NCI-H2107 (cell line): Measurements from ENCODE around the gene LPAR2.

ENCODE experiments used
- DNase-seq: peaks from one replicate; lab custom pipeline; 2025; lab: John Stamatoyannopoulos, UW

The LPAR2 gene

DNA sequence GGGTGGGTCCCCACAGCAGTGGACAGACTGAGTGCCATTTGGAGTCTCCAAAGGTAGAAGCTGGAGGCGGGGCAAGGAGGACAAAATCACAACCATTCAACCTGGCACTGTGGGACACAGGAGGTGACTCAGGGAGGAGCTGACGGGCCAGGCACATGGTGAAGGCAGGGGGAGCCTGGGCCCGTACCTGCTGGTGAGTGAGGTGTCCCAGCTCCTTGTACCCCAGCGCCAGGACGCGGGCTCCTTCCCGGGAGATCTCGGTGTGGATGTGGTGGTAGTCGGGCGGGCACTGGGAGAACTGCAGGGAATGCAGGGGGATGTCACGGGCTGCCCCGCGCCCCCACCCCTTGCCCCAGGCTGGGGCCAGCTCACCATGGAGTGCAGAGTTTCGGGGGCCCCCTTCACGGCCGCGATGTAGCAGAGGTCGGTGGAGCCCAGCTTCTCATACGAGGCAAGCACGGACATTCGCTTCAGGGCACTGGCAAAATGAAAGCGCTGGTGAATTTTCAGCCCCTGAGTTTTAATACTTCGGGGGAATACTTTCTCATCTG, 25.7 kb upstream of the LPAR2 start:
- no peak for DNase-seq

DNA sequence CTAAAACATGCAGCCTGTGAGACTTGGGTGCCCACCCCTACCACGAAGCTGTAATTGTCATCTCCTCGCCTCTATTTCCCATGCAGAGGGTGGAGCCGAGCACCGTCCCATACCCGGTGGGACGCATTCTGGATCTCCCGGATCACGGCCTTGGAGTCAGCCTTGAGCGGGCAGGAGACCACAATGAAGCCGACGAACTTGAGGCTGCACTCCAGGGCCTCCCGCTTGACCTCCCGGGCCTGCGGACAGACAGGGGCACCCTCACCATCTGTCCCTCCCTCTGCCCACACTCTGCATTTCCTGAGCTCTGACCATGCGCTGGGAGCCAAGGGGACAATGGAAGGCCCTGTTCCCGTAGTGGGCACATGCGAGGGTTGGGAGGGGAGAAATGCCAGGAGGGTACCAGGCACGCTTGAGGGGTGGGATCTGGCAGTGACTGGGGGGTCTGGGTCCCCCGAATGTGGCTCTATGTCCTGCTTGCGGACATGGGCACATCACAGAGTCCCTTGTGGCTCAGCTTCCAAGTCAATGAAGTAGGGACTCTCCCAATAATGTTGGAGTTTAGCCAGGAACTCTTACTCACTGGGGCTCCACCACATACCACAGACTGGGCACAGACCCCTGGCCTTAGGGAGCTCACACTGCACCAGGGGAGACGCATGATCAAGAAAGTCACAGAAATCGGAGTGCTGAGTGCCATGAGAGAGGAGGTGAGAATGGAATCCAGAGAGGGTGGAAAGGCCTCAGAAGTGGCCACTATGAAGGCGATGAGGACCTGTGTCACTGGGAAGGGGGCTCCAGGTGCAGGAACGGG, 24.7 kb upstream of the LPAR2 start:
- DNase-seq: no peak

DNA sequence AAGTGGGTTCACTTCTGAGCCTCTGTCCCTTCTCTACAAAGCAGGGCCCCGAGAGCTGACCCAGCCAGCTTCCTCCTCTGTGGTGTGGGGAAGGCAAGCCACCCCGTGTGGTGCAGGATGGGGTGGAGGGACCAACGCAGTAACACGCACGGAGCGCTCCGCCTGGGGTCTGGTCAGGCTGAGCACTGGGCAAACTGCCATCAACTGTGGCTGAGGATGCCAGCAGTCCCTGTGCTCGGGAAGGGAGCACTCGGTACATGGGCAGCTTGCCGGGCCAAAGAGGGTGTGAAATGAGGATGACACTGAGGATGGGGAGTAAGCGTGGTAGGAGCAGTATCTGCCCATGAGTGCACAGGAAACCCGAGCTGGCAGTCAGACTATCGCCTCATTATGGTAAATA, 23.1 kb upstream of the LPAR2 start:
- no peak for DNase-seq

DNA sequence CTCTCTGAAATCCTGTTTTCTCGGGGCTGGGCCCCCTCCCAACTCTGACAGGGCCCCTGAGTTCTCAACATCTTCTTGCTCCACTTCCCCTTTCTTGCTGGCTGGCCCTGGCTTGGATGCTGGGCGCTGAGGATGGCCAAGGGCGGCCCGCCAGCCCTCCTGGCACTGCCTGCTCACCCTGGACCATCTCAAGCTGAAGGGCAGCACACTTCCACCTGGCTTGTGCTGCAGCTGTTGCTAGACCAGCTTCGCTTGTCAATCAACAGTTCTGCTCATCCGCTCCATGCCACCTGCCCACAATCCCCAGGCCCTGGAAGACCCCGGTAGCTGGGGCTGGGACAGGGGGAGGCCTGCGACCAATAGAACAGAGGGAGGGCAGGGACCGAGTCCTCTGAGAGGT, 22.3 kb upstream of the LPAR2 start:
- no peak for DNase-seq

DNA sequence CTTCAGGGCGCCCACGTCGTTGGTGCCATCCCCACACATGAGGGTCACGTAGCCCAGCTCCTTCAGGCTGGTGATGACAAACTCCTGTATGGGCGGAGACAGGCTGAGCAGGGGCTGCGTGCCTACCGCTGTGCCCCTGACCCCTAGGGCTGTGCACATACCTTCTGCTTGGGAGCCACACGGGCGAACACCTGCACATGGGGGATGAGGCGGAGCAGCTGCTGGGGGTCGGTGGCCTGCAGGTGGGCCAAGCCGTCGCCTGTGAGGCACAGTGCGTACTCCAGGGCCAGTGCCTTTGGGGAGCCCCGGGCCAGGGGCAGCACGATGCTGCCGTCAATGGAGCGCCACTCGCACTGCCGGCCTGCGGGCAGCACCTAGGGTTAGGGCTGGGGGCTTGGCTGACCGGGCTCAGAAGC, 21.6 kb upstream of the LPAR2 start:
- DNase-seq: no peak

DNA sequence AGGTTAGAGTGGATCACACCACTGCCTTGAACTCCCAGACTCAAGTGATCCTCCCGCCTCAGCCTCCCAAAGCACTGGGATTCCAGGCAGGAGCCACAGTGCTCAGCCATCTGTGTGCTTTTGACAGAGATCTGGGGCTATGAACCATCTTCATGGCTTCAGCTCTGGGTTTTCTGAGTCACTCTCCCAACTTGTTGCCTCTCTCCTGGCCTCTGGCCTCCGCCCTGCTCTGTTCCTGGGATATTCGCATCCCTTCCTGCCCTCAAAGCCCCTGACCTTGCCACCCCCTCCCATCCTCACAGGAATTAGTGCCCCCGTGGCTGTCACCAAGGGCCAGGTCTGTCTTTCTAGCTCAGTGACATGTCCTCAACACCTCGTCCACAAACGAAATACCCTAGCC, 21.1 kb upstream of the LPAR2 start:
- DNase-seq: no peak

DNA sequence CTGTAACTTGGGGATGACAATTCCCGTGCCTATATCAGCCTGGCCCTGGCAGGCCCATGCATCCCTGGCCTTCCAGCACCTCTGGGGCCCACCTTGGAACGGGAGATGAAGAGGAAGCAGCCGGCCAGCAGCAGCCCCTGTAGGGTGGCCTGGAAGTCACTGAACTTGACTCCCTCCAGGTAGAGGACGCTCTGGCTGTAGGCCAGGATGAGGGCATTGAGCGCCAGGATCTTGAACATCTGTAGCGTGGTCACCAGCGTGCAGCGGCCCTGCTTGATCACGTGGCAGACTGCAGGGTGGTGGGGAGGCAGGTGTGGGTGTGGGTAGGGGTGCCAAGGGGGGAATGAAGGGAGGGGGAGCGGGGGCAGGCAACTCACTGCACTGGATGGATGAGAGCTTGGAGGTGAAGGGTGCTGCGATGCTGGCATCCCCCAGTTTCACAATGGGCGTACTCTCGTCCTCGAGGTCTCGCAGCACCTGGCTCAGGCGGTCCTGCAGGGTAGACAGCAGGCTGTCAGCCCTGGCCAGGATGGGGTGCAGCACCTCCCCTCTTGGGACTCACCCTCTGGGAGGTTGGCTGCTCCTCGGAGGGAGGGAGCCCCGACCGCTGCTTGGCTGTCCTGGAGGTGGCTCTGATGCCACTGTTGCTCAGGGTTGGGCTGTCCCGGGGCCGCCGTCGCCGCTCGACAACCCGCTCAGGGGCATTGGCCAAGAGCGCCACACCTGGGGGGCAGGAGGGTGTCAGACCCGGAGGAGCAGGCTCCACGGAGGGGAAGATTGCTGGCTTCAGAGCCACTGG, 19.2 kb upstream of the LPAR2 start:
- DNase-seq: no peak

DNA sequence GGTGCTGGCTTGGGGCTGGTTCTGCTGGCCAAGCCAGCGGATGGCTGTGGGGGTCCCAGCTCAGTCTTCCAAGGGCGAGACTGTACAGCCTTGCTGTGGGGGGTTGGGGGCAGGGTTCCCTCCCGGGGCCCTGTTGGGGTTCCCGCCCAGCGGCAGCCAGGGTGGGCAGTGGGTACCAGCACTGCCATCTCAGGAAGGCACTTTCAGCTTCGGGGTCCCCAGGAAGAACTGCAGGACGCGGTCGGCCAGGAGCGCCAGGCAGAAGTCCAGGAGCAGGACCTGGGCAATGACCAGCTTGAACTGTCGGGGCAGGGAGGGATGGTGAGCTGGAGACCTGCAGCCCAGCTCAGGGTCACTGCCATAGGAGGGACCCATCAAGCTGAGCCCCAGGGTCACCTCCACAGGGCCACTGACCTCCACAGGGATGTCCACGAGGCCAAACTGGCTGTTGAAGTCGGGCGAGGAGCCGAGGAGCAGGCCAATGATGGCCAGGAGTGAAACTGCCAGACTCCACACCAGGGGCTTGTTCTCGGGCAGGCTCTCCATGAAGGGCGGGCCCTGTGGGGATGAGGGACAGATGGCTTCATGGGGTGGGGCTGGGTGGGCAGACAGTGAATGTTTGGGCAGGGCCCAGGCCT, 17.3 kb upstream of the LPAR2 start:
- DNase-seq: no peak

DNA sequence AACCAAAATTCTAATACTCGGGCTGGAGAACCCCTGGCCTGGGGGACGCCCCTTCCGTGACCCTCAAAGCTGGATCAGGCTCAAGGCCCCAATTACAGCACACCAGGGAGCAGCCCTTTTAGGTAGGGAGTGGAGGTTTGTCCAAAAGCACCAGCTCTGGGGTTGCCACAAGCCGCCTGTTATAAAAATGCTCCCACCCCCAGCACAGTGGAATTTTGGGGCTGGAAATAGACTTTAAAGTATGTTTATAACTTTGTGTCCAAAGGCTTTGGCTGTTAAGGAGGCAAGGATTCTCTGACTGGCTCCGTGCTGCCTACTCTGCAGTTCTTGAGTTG, 16.0 kb upstream of the LPAR2 start:
- no peak for DNase-seq

DNA sequence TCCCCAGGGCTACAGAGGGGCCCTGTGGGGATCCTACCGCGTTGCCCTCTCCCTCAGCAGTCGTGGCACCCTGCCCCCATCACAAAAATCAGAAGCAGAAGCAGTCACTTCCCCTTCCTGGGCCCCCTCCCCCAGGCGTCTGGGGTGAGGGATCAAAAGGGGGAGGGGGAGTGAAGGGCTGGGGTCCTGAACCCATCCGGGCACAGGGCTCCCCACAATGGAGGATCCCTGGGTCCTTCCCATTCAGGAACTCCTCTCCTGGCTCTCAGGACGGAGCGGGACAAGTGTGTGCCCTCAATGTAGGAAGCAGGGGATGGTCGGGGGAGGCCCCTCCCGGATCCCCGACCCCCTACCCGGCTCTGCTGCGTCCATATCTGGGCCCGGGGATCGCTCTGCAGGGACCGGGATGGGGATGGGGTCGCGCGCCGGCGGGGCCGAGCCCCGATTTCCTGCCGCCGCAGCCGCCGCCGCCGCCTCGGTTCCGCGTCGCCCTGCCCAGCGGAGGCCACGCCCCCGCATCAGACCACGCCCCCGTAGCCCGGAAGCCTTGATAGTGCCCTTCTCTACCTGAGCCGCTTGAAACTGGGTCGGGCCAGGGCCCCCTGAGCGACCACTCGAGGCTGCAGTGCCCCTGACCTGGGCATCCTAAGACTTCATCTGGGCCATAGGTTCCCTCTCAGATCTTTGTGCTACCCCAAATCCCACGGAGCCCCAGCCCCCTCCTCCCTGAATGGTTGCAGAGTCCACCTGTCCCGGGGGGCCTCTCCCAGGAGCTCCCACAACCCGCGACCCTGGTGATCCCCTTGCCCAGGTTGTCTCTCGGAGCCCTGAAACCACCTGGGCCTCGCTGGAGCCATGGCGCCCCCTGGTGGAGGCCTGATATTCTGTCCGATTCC, 15.4 kb upstream of the LPAR2 start, which contains the start of gene GMIP:
Gene GMIP (minus strand): TSS at position 500 of the 896 bp plus-strand sequence. CDS start 128 bp downstream, at position 372.
- DNase-seq: peak; percentile 26

DNA sequence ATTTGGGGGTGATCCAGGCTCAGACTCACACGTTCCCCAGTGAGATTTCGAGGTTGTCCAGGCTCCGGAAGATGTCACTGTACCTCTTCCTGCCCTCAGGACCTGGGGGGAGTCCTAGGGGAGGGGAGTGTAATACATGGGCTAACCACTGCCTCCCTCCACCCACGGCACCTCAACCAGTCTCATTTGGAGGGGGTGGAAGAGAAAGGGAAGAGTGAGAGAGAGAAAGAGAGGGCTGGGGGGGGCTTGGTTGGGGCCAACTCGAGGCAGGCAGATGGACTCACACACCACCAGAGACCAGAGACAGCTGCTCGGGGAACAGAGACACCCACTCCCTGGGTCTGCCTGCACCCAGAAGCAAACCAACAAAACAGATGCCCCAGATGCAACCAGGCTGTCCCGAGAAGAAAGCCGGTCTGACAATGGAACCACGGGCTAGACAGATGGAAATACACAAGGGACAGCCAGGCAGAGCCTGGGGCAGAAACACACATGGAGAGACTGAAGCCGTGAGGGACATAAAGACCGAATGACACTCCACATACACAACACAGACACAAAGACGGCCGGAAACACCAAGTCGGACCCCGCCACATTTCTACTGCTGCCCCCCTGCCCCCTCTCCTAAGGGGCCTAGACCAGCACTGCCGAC, 14.6 kb upstream of the LPAR2 start:
- no peak for DNase-seq

DNA sequence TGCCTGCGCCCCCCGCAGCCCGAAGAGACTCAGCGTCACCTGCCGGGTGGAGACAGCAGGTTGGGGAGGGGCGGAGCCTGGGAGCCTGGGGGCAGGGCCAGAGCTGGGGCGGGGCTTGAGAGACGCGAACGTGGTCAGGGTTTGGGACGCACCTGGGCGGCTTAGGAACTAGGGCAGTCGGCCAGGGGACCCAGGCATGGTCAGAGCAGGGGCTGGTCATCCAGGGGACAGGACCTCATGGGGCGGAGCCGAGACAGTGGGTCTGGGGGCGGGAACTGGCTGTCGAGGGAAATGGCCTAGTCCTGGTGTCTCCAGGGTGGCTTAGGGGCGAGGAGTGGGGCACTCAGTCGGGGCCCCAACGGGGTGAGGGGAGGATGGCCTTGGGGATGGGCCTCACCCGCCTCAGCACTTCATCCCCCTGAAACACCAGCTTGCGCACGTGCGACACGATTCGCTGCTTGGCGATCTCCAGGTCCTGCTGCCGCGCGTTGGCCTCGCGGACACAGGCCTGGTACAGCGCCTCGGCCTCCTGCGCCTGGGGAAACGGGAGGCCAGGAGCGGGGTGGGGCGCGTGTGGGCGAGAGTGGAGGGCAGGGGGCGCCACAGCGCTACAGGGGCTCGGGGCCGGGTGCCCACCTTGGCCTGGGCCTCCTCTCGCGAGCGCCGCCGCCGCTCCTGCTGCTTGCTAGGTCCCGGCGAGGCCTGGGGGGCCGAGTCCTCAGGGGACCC, 9.7 kb upstream of the LPAR2 start:
- DNase-seq: no peak

DNA sequence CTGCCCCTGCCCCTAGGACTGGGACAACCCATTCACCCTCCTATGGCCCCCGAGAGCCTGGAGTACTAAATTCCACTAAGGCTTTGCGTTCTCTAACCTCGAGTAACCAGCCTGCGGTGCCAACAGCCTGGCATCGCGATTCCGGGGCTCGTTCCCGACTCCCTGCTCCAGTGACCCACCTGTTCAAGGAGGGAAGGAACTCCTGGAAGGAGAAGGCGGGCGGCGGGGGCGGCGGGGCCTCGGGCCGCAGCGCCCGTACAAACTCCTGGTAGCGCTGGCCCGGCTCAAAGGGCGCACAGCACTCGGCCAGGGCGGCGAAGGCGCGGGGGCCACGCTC, 9.1 kb upstream of the LPAR2 start:
- no peak for DNase-seq

DNA sequence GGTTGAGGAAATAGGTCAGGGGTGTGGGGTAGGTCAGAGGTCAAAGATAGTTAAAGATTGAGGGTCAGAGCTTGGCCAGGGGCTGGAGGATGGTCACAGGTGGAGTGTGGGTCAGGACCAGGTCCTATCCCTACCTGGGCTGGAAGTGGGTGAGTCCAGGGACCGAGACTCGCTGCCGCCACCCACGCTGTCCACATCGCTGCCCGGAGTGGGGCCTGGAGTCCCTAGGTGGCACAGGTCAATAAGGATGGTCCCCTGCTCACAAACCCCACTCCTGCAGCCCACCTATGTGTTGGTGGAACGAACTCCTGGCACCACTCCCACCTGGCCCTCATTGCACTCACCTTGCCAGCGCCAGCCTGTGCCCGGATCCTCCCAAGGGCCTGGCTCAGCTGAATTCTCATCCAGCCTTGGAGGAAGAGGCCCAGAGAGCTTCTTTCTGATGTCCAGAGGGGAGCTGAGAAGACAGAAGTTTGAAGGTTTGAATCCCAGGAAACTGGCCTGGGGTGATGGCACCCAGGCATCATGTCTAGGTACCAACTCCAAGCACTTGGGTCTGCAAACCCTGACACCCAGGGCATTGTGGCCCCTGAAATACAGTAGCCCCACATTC, 8.7 kb upstream of the LPAR2 start:
- no peak for DNase-seq

DNA sequence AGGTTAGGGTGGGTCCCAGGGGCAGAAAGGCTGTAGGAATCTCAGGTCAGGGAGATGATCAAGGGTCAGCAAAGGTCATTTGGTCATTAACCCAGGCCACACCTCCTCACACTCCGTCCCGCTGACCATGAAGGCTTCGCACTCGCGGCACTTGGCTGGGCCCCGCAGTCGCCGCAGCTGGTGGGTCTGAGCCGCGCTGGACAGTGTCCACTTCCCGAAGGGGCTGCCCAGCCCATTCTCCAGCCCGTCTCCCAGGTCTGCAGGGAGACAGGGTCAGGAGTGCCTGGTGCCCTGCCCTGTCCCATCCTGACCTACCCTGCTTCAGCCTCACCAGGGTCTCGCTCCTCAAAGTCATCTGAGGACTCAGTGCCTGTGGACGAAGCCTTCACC, 7.3 kb upstream of the LPAR2 start:
- no peak for DNase-seq

DNA sequence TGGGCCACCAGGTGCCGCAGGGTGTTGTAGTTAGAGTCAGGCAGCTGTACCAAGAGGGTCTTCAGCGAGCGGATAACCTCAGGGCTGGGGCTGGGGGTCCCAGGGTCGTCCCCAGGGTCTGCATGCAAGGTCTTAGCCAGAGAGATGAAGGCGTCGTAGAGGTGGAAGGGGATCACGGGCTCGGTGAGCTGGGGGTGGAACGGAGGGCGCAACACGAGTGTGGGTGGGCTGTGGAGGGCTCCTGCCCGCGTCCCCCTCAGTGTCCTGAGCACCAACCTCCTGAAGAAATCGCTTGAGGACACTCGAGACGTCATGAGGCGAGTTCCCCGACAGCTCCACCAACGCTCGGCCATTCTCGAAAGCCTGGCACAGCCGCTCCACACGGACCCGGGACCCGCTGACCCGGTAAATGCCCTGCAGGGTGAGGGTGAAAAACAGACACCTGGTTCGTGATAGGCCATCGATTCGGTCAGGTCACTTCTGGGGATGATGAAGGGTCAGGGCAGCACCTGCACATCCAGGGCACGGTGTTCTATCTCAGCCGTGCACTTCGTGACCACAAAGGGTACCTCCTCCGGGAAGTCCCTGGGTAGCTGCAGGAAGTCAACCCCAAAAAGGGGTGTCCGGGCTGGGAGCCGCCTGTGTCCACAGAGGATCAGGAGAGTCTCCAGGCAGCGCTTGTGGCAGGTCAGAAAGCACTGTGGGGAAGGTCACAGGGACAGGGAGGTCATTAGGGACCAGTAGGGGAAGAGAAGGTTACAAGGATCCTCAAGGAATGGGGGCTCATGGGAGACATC, 6.7 kb upstream of the LPAR2 start:
- no peak for DNase-seq

DNA sequence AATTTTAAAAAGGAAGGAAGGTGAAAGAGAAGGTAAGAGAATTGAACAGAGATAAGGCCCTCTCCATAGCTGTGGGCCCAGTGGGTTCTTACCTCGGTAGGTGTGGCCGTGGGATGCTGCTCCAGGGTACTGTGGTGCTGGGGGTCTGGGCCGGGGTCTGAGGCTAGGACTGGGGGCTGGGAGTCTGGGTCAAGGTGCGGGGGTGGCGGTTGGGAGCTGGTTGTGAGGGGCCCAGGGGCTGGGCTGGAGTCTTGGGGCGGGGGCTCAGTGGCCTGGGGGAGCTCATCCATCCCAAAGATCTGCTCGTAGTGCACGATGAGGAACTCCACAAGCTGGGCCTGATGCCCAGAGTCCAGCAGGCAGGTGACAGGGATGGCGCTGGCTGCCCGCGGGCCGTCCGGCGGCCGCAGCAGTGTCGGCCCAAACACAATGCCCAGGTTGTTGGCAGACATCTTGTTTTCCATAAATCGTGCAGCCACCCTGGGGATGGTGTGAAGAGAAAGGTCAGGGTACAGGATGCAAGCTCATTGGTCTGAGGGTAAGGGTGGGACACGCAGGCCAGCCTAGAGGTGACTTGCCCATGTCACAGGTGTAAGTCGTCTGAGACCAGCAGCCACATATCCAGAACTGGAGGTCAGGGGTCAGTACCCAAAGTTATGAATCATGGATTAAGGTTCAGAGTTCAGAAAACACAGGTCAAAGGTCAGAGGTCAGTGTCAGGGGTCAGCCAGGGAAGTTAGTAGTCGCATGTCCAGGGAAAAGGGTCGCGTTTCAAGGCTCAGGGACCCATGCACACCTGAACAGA, 5.9 kb upstream of the LPAR2 start:
- DNase-seq: no peak

DNA sequence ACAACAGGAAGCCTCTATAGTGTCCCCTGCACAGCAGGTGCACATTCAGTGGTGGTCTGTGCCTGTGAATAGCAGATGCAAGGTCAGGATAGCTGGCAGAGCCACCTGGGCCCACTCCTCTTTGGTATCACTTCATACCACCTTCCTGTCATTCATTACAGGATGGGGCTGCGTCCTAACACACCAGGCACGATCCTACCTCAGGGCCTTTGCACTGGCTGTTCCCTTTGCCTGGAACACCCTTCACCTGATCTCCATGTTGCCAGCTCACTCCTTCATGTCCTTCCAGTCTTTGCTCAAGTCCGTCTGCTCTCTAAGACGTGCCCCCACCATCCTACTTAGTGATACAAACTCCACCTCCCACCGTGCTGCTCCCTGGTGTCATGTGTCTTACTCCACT, 4.6 kb upstream of the LPAR2 start:
- DNase-seq: no peak
